Large intestine (tissue), 3 donors: ENCODE results near the gene ATRIP. TPM values are rescaled to one million over a fixed set of nuclear protein-coding genes. Genes with fewer than 3 reads are reported as not detected.
"Not testable (repeated sequence)": the region's sequence is repeated elsewhere in the genome, so short reads cannot be mapped to it uniquely, and the experiment has no call there.

ENCODE experiments used
- DNase-seq, 2 donors: peaks; one replicate each; pipeline versions ENCODE4 v3.0.0 to v3.0.0-alpha.2; 2013
- H3K27ac ChIP-seq: one replicate; pipeline ENCODE4 v1.5.1; 2013; ENCODE audit warnings: low read length
- H3K27me3 ChIP-seq: 2 replicates; pipeline ENCODE4 v1.6.1; 2013; ENCODE audit warnings: low read length; ENCODE audit not compliant: control insufficient read depth, insufficient read depth
- H3K36me3 ChIP-seq: 2 replicates; pipeline ENCODE4 v1.6.1; 2013; ENCODE audit warnings: low read length; ENCODE audit not compliant: control insufficient read depth, insufficient read depth
- H3K4me1 ChIP-seq: one replicate; pipeline ENCODE4 v1.6.1; 2013; ENCODE audit warnings: low read length; ENCODE audit not compliant: control insufficient read depth, insufficient read depth
- H3K4me3 ChIP-seq: one replicate; pipeline ENCODE4 v1.5.1; 2013; ENCODE audit warnings: low read length
- H3K9me3 ChIP-seq: one replicate; pipeline ENCODE4 v1.6.1; 2013; ENCODE audit warnings: mild to moderate bottlenecking, low read depth, low read length, moderate library complexity; ENCODE audit not compliant: control insufficient read depth
- WGBS: methylation state at CpG from one replicate; pipeline ENCODE4 v1.1.5; 2013; ENCODE audit warnings: low lambda C conversion rate; ENCODE audit not compliant: insufficient coverage; 5-methylcytosine and 5-hydroxymethylcytosine counted together
- polyA plus RNA-seq: library from polyadenylated mRNA; unstranded; fragments of 120-200 nt; gene quantifications from one replicate; pipeline ENCODE4 v1.2.1, GENCODE V29; 2013

ATRIP gene
- polyA plus RNA-seq, 1 donor, result 6.6 TPM

DNA sequence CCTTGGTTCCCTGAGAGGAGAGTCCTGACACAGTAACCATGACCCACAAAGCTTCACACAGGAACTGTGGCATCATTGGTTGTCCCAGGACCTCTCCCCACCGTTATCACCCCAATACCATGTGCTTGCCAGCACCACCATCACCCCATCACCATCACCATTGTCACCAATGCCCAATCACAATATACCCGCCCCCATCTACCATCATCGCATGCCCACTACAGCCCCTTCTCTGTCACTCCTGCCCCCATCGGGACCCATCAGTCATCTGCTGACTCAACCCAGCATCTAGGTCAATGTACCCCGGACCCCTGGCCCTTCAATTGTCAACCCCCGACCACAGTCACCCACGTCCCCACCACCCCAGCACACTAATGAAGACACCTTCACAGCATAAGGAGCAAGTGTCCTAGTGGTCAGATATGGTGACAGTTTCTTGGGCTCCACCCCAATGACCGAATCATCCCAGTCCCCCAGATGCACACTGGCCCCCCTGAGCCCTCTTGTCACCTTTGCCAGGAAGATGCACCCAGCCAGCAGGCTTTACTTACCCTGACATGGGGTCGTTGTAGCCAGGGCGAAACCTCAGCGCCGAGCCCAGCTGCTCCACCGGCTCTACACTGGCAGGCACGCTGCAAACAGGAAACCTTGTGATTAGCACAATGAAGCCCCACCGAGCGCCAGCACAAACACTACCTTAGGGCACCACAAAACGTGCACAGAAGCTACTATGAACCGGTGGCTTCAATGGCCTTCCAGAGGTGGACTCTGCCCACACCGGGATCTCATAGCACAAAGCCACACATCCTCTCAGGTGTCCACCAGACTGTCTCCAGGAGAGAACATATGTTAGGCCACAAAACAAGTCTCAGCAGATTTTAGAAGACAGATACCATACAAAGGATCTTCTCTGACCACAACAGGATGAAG, 32.4 kb downstream of the ATRIP start:
- H3K9me3 ChIP-seq, result no peaks in the 10 kb centered on the region
- no peak overlapping the region for H3K4me3 ChIP-seq
- H3K27me3 ChIP-seq, result no peaks in the 10 kb centered on the region
- no peak for DNase-seq
- H3K4me1 ChIP-seq, result peaks cover 11% of the 10 kb centered on the region
- H3K36me3 ChIP-seq, result peaks cover 10% of the 10 kb centered on the region
- H3K27ac ChIP-seq, result no peak overlapping the region
- no CpG with 5 or more reads among the region's 19 CpGs for WGBS

DNA sequence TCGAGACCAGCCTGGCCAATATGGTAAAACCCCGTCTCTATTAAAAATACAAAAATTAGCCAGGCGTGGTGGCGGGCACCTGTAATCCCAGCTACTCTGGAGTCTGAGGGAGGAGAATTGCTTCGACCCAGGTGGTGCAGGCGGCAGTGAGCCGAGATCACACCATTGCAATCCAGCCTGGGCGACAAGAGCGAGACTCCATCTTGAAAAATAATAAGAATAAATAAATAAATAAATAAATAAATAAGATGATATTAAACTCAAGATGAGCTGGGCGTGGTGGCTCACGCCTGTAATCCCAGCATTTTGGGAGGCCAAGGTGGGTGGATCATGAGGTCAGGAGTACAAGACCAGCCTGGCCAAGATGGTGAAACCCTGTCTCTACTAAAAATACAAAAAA, 34.4 kb downstream of the ATRIP start:
- WGBS, result no CpG with 5 or more reads among the region's 11 CpGs
- H3K27me3 ChIP-seq, H3K9me3 ChIP-seq, H3K4me1 ChIP-seq, H3K36me3 ChIP-seq, H3K4me3 ChIP-seq, DNase-seq, H3K27ac ChIP-seq: not testable (repeated sequence)

GRCh38 chr3:48482822-48483221, 36.3 kb downstream of the ATRIP start:
- not testable (repeated sequence) for H3K36me3 ChIP-seq, H3K27me3 ChIP-seq, H3K4me3 ChIP-seq, H3K27ac ChIP-seq, H3K9me3 ChIP-seq, H3K4me1 ChIP-seq, DNase-seq
- WGBS, result no CpG with 5 or more reads among the region's 6 CpGs

- WGBS, result 100% methylated on average over 1 of the region's 5 CpGs
Measured at GRCh38 chr3:48486952-48487351, 40.4 kb downstream of the ATRIP start.

DNA sequence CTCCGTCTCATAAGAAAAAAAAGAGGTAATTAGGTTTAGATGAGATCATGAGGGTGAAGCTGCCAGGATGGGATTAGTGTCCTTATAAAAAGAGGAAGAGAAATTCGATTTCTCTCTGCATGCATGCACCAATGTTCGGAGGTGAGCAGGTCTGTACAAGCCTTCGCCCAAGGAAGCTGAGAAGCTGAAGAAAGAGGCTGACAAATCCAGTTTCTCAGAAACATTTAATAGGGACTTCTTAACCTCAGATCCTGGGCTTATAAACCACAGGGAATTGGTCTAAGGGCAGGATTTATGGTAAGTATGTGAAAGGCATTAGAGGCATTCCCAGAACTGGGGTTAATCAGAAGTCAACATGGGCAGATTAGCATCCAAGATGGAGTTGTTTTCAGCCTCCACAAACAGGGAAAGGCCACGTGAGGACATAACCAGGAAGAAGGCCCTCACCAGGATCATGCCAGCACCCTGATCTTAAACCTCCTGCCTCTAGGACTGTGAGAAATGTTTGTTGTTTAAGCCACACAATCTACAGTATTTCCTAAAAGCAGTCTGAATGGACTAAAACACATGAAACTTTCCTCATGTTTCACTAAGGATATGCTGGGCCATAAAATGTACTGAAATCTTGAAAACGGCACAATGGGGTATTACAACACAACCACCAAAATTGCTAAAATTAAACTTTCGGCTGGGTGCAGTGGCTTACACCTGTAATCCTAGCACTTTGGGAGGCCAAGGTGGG, 46.1 kb downstream of the ATRIP start:
- H3K9me3 ChIP-seq, result no peaks in the 10 kb centered on the region
- H3K4me1 ChIP-seq, result no peaks in the 10 kb centered on the region
- no peaks in the 10 kb centered on the region for H3K27me3 ChIP-seq
- DNase-seq, result no peak
- no peak overlapping the region for H3K4me3 ChIP-seq
- 40% methylated on average over 1 of the region's 7 CpGs for WGBS
- H3K27ac ChIP-seq, result no peak overlapping the region
- H3K36me3 ChIP-seq, result peaks cover 4% of the 10 kb centered on the region

More at GRCh38 chr3:48486952-48487351, 40.4 kb downstream of the ATRIP start:
- H3K36me3 ChIP-seq, result no peaks in the 10 kb centered on the region
- H3K27ac ChIP-seq, result no peak overlapping the region
- H3K4me1 ChIP-seq, result no peaks in the 10 kb centered on the region
- H3K9me3 ChIP-seq, result no peaks in the 10 kb centered on the region
- no peak overlapping the region for H3K4me3 ChIP-seq
- no peaks in the 10 kb centered on the region for H3K27me3 ChIP-seq
- DNase-seq, result no peak

DNA sequence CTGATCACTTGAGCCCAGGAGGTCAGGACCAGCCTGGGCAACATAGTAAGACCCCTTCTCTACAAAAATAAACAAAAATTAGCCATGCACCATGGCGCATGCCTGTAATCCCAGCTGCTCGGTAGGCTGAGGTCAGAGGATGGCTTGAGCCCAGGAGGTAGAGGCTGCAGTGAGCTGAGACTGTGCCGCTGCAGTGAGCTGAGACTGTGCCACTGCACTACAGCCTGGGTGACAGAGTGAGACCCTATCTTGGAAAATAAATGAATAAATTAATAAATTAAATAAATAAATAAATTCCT, 46.6 kb downstream of the ATRIP start:
- DNase-seq, result no peak
- WGBS, result no CpG with 5 or more reads among the region's 3 CpGs
- Histone ChIP-seq H3K27me3 (no peaks in the 10 kb centered on the region), H3K9me3 (no peaks in the 10 kb centered on the region), H3K4me1 (no peaks in the 10 kb centered on the region), H3K4me3 (no peak overlapping the region), H3K36me3 (peaks cover 5% of the 10 kb centered on the region), H3K27ac (no peak overlapping the region)

- H3K4me1 ChIP-seq, result peaks cover 11% of the 10 kb centered on the region
- H3K36me3 ChIP-seq, result peaks cover 4% of the 10 kb centered on the region
- WGBS, result no CpG with 5 or more reads among the region's 5 CpGs
- no peak overlapping the region for H3K4me3 ChIP-seq
- no peak overlapping the region for H3K27ac ChIP-seq
- DNase-seq, result no peak
- H3K9me3 ChIP-seq, result no peaks in the 10 kb centered on the region
- H3K27me3 ChIP-seq, result no peaks in the 10 kb centered on the region
Measured at GRCh38 chr3:48500656-48501055, 54.1 kb downstream of the ATRIP start.

GRCh38 chr3:48501196-48501595, 54.7 kb downstream of the ATRIP start:
- Histone ChIP-seq H3K4me1 (peaks cover 14% of the 10 kb centered on the region), H3K36me3 (peaks cover 4% of the 10 kb centered on the region), H3K4me3 (no peak overlapping the region), H3K27ac (no peak overlapping the region), H3K27me3 (no peaks in the 10 kb centered on the region), H3K9me3 (no peaks in the 10 kb centered on the region)
- no peak for DNase-seq
- no CpG with 5 or more reads among the region's 7 CpGs for WGBS

DNA sequence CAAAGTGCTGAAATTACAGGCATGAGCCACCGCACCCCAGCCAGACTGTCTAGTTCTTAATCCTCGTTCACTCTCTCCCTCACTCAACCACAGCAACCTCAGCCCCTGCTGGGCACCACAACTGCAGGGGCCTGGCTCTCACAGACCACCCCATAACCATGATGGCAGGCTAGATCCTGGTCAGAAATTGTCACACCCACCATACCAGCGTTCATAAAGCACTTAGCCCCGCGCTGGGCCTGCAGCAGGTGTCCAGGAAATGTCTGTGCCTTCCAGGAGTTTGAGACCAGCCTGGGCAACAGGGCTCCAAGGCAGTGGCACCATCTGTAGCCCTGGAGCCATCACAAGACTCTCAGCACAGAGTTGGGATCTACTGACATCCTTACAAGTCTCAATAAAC, 55.6 kb downstream of the ATRIP start:
- no peak overlapping the region for H3K4me3 ChIP-seq
- peaks cover 21% of the 10 kb centered on the region for H3K4me1 ChIP-seq
- H3K27me3 ChIP-seq, result no peaks in the 10 kb centered on the region
- no peaks in the 10 kb centered on the region for H3K9me3 ChIP-seq
- WGBS, result no CpG with 5 or more reads among the region's 5 CpGs
- DNase-seq, result no peak
- no peak overlapping the region for H3K27ac ChIP-seq
- peaks cover 4% of the 10 kb centered on the region for H3K36me3 ChIP-seq

GRCh38 chr3:48502728-48503168, 56.2 kb downstream of the ATRIP start:
- Histone ChIP-seq H3K4me3 (peak overlapping the region; percentile 76), H3K36me3 (peaks cover 4% of the 10 kb centered on the region), H3K4me1 (peaks cover 26% of the 10 kb centered on the region), H3K27me3 (no peaks in the 10 kb centered on the region), H3K27ac (peak overlapping the region; percentile 67), H3K9me3 (no peaks in the 10 kb centered on the region)
- WGBS, result no CpG with 5 or more reads among the region's 6 CpGs
- peak in 1 of 2 donors; percentile 28 for DNase-seq
